Peyer's patch (tissue), 4 donors: ENCODE results near the gene SLC6A11.

Experiments used
- POLR2A ChIP-seq, 2 donors: fragments of 450-650 bp; IDR thresholded peaks; one replicate each; pipeline ENCODE4 v1.5.1; 2017; ENCODE audit warnings: antibody characterized with exemption in 2 of 2, mild to moderate bottlenecking in 2 of 2, moderate library complexity in 2 of 2
- TF ChIP-seq, protein P1 (sequence below), 6 experiments: fragments of 450-650 bp in 4 of 6; fragments of 200-600 bp in 2 of 6; sonication (generic) in 1 of 6; IDR thresholded peaks; one replicate each; pipeline ENCODE4 v1.5.1; 2017 to 2019; ENCODE audit warnings: antibody characterized with exemption in 6 of 6, mild to moderate bottlenecking in 3 of 6, moderate library complexity in 1 of 6

DNA sequence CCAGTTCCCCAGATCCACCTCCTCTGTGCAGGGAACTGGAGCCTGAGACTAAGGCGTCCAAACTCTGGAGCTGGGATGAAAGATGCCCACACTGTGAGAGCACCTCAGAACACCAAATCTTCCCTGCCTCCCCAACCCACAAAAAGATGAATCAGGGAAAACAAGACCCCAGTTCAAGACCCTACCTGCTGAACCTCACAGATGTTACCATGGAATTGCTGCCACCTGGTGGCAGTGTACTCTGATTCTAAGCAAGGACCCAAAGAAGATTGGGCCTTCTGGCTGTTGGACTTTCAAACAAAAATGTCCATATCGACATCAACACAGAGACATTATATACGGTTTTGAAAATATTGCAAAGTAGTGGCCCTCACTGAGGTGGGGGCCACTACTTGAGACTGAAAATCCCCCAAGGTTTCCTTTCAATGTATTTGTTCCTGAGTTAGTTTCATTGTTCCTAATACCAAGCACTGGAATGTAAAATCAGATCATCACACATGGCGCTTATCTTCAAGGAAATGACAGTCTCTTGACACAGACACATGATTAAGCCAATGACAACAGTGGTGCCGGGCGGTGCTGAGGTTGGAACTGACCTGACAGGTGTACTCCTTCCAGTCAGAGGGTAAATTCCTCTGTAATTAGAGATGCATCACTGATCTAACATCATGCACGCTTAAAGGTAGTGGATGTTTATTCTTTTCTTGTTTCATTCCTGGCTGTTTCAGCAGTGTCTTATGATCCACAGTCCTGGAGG lies 67.6 kb downstream of the SLC6A11 start:
- no peak for TF ChIP-seq POLR2A (IDR thresholded peaks at IDR 0.05)
- TF ChIP-seq, protein P1, sequence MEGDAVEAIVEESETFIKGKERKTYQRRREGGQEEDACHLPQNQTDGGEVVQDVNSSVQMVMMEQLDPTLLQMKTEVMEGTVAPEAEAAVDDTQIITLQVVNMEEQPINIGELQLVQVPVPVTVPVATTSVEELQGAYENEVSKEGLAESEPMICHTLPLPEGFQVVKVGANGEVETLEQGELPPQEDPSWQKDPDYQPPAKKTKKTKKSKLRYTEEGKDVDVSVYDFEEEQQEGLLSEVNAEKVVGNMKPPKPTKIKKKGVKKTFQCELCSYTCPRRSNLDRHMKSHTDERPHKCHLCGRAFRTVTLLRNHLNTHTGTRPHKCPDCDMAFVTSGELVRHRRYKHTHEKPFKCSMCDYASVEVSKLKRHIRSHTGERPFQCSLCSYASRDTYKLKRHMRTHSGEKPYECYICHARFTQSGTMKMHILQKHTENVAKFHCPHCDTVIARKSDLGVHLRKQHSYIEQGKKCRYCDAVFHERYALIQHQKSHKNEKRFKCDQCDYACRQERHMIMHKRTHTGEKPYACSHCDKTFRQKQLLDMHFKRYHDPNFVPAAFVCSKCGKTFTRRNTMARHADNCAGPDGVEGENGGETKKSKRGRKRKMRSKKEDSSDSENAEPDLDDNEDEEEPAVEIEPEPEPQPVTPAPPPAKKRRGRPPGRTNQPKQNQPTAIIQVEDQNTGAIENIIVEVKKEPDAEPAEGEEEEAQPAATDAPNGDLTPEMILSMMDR (IDR thresholded peaks at IDR 0.05), result peak in 2 of 6 experiments; percentile 11 to 29
